T-helper 2 cell treated with Interferon-gamma antibody and Interleukin-4, amounts not matched to agents 5 μg/mL and 100 μg/mL, for 36 hours (primary cell): ENCODE measurements around the gene ROS1.
A peak's percentile ranks its signal among the peaks of the same experiment; 100 is the strongest.
"Not testable (repeated sequence)": the region's sequence is repeated elsewhere in the genome, so short reads cannot be mapped to it uniquely, and the experiment has no call there.

Experiments used
- DNase-seq: peaks from one replicate; pipeline ENCODE4 v3.0.0; 2021; ENCODE audit warnings: low spot score
- H3K27ac Mint-ChIP-seq: one replicate; pipeline ENCODE4 v1.8.0; 2021; ENCODE audit warnings: mild to moderate bottlenecking, mixed read lengths
- H3K27me3 Mint-ChIP-seq: one replicate; pipeline ENCODE4 v1.8.0; 2021; ENCODE audit warnings: low read depth, mixed read lengths
- H3K36me3 Mint-ChIP-seq: one replicate; pipeline ENCODE4 v1.8.0; 2021; ENCODE audit warnings: low read depth, mixed read lengths
- H3K4me1 Mint-ChIP-seq: one replicate; pipeline ENCODE4 v1.8.0; 2021; ENCODE audit warnings: low read depth, mixed read lengths
- H3K4me3 Mint-ChIP-seq: one replicate; pipeline ENCODE4 v1.8.0; 2022; ENCODE audit warnings: mild to moderate bottlenecking, moderate library complexity, mixed read lengths
- H3K9me3 Mint-ChIP-seq: one replicate; pipeline ENCODE4 v1.8.0; 2021; ENCODE audit warnings: mixed read lengths

The ROS1 gene

GRCh38 chr6:117449549-117450439, 24.1 kb upstream of the ROS1 start:
- Mint-ChIP-seq H3K4me3 (no peak overlapping the region), H3K27me3 (peaks cover 55% of the 10 kb centered on the region), H3K4me1 (no peaks in the 10 kb centered on the region), H3K27ac (no peak overlapping the region), H3K36me3 (no peaks in the 10 kb centered on the region), H3K9me3 (no peaks in the 10 kb centered on the region)
- DNase-seq = peak; percentile 24

GRCh38 chr6:117448732-117449485, 23.2 kb upstream of the ROS1 start:
- DNase-seq = no peak
- Mint-ChIP-seq H3K4me3 (no peak overlapping the region), H3K9me3 (no peaks in the 10 kb centered on the region), H3K27me3 (peaks cover 53% of the 10 kb centered on the region), H3K36me3 (no peaks in the 10 kb centered on the region), H3K4me1 (no peaks in the 10 kb centered on the region), H3K27ac (no peak overlapping the region)

- DNase-seq = no peak
- peaks cover 50% of the 10 kb centered on the region for H3K27me3 Mint-ChIP-seq
- H3K9me3 Mint-ChIP-seq = no peaks in the 10 kb centered on the region
- H3K4me3 Mint-ChIP-seq = no peak overlapping the region
- H3K4me1 Mint-ChIP-seq = no peaks in the 10 kb centered on the region
- H3K36me3 Mint-ChIP-seq = no peaks in the 10 kb centered on the region
- H3K27ac Mint-ChIP-seq = no peak overlapping the region
Observed at GRCh38 chr6:117448011-117448410, 22.3 kb upstream of the ROS1 start.

- H3K36me3 Mint-ChIP-seq = no peaks in the 10 kb centered on the region
- H3K27me3 Mint-ChIP-seq = peaks cover 55% of the 10 kb centered on the region
- H3K27ac Mint-ChIP-seq = no peak overlapping the region
- DNase-seq = no peak
- no peak overlapping the region for H3K4me3 Mint-ChIP-seq
- H3K4me1 Mint-ChIP-seq = no peaks in the 10 kb centered on the region
- H3K9me3 Mint-ChIP-seq = no peaks in the 10 kb centered on the region
Observed at GRCh38 chr6:117446861-117447260, 21.1 kb upstream of the ROS1 start.

GRCh38 chr6:117444600-117444999, 18.9 kb upstream of the ROS1 start:
- DNase-seq = no peak
- Mint-ChIP-seq H3K4me3 (no peak overlapping the region), H3K4me1 (no peaks in the 10 kb centered on the region), H3K9me3 (no peaks in the 10 kb centered on the region), H3K36me3 (no peaks in the 10 kb centered on the region), H3K27me3 (peaks cover 43% of the 10 kb centered on the region), H3K27ac (no peak overlapping the region)

GRCh38 chr6:117442313-117442712, 16.6 kb upstream of the ROS1 start:
- not testable (repeated sequence) for DNase-seq, H3K36me3 Mint-ChIP-seq, H3K4me3 Mint-ChIP-seq, H3K27ac Mint-ChIP-seq, H3K9me3 Mint-ChIP-seq, H3K4me1 Mint-ChIP-seq
- H3K27me3 Mint-ChIP-seq = peaks cover 28% of the 10 kb centered on the region

GRCh38 chr6:117441824-117442264, 16.1 kb upstream of the ROS1 start:
- peaks cover 24% of the 10 kb centered on the region for H3K27me3 Mint-ChIP-seq
- no peak overlapping the region for H3K27ac Mint-ChIP-seq
- H3K4me1 Mint-ChIP-seq = no peaks in the 10 kb centered on the region
- no peaks in the 10 kb centered on the region for H3K36me3 Mint-ChIP-seq
- DNase-seq = no peak
- H3K4me3 Mint-ChIP-seq = no peak overlapping the region
- no peaks in the 10 kb centered on the region for H3K9me3 Mint-ChIP-seq

GRCh38 chr6:117440706-117441525, 15.2 kb upstream of the ROS1 start:
- H3K4me1 Mint-ChIP-seq = no peaks in the 10 kb centered on the region
- no peaks in the 10 kb centered on the region for H3K9me3 Mint-ChIP-seq
- H3K27ac Mint-ChIP-seq = no peak overlapping the region
- H3K36me3 Mint-ChIP-seq = no peaks in the 10 kb centered on the region
- H3K27me3 Mint-ChIP-seq = peaks cover 27% of the 10 kb centered on the region
- H3K4me3 Mint-ChIP-seq = no peak overlapping the region
- no peak for DNase-seq

GRCh38 chr6:117432273-117432672, 6.5 kb upstream of the ROS1 start:
- no peaks in the 10 kb centered on the region for H3K9me3 Mint-ChIP-seq
- H3K27ac Mint-ChIP-seq = no peak overlapping the region
- H3K4me1 Mint-ChIP-seq = no peaks in the 10 kb centered on the region
- H3K36me3 Mint-ChIP-seq = no peaks in the 10 kb centered on the region
- H3K27me3 Mint-ChIP-seq = peaks cover 31% of the 10 kb centered on the region
- DNase-seq = no peak
- H3K4me3 Mint-ChIP-seq = no peak overlapping the region

- Mint-ChIP-seq H3K36me3 (no peaks in the 10 kb centered on the region), H3K27ac (no peak overlapping the region), H3K27me3 (peaks cover 9% of the 10 kb centered on the region), H3K4me3 (no peak overlapping the region), H3K4me1 (no peaks in the 10 kb centered on the region), H3K9me3 (no peaks in the 10 kb centered on the region)
- DNase-seq = no peak
Observed at GRCh38 chr6:117423754-117424153, 2.0 kb downstream of the ROS1 start.

GRCh38 chr6:117418320-117418719, 7.4 kb downstream of the ROS1 start:
- Mint-ChIP-seq H3K4me1 (no peaks in the 10 kb centered on the region), H3K9me3 (no peaks in the 10 kb centered on the region)

GRCh38 chr6:117417851-117418250, 7.9 kb downstream of the ROS1 start:
- no peak for DNase-seq
- Mint-ChIP-seq H3K9me3 (no peaks in the 10 kb centered on the region), H3K27me3 (peaks cover 2% of the 10 kb centered on the region), H3K36me3 (no peaks in the 10 kb centered on the region), H3K27ac (no peak overlapping the region), H3K4me1 (no peaks in the 10 kb centered on the region), H3K4me3 (no peak overlapping the region)

More at GRCh38 chr6:117418320-117418719, 7.4 kb downstream of the ROS1 start:
- H3K36me3 Mint-ChIP-seq = no peaks in the 10 kb centered on the region
- H3K27ac Mint-ChIP-seq = no peak overlapping the region
- peaks cover 2% of the 10 kb centered on the region for H3K27me3 Mint-ChIP-seq
- no peak for DNase-seq
- no peak overlapping the region for H3K4me3 Mint-ChIP-seq

- H3K27ac Mint-ChIP-seq = no peak overlapping the region
- no peaks in the 10 kb centered on the region for H3K9me3 Mint-ChIP-seq
- no peak overlapping the region for H3K4me3 Mint-ChIP-seq
- DNase-seq = no peak
- no peaks in the 10 kb centered on the region for H3K4me1 Mint-ChIP-seq
- H3K27me3 Mint-ChIP-seq = peaks cover 2% of the 10 kb centered on the region
- H3K36me3 Mint-ChIP-seq = no peaks in the 10 kb centered on the region
Observed at GRCh38 chr6:117414770-117415169, 11.0 kb downstream of the ROS1 start.

- no peak for DNase-seq
- Mint-ChIP-seq H3K9me3 (no peaks in the 10 kb centered on the region), H3K27ac (no peak overlapping the region), H3K4me1 (no peaks in the 10 kb centered on the region), H3K36me3 (no peaks in the 10 kb centered on the region), H3K27me3 (peaks cover 2% of the 10 kb centered on the region), H3K4me3 (no peak overlapping the region)
Observed at GRCh38 chr6:117411474-117411873, 14.3 kb downstream of the ROS1 start.
